Testis (tissue), 3 donors: ENCODE data around the gene ATAD5. TPM values are rescaled to one million over a fixed set of nuclear protein-coding genes. Genes with fewer than 3 reads are reported as not detected.

Experiments used
- DNase-seq: peaks from one replicate; pipeline ENCODE4 v3.0.0-alpha.2; 2019
- H3K27ac ChIP-seq, 2 donors: fragments of 200-600 bp; sonication (generic); one replicate each; pipeline ENCODE4 v1.5.1; 2019
- H3K27me3 ChIP-seq: fragments of 200-600 bp; sonication (generic); one replicate; pipeline ENCODE4 v1.5.1; 2019
- H3K36me3 ChIP-seq: fragments of 200-600 bp; sonication (generic); one replicate; pipeline ENCODE4 v1.5.1; 2017; ENCODE audit warnings: low read depth; ENCODE audit errors: missing control alignments
- H3K4me1 ChIP-seq: fragments of 200-600 bp; sonication (generic); one replicate; pipeline ENCODE4 v1.5.1; 2019
- H3K4me3 ChIP-seq, 2 donors: fragments of 200-600 bp; sonication (generic); one replicate each; pipeline ENCODE4 v1.5.1; 2017 to 2019
- H3K9me3 ChIP-seq: fragments of 200-600 bp; sonication (generic); one replicate; pipeline ENCODE4 v1.5.1; 2017
- POLR2A ChIP-seq: fragments of 450-650 bp; IDR thresholded peaks from one replicate; pipeline ENCODE4 v1.6.1; 2017; ENCODE audit warnings: antibody characterized with exemption, mild to moderate bottlenecking, moderate library complexity
- WGBS, 2 donors: methylation state at CpG; one replicate each; pipeline ENCODE4 v1.1.5; 2018; 5-methylcytosine and 5-hydroxymethylcytosine counted together
- intact Hi-C: fragments of 100-400 bp; cut with DNase I; formaldehyde crosslinking; loops from one replicate; pipeline ENCODE4 v1.15.1; 2023; ENCODE audit warnings: low total_unique reads
- polyA plus RNA-seq: library from polyadenylated mRNA; stranded (reverse); fragments of 350-450 nt; fragmentation: Illumina TruSeq; extraction: RNeasy Lipid Tissue Mini Kit (QIAGEN cat#74804); gene quantifications from one replicate; pipeline ENCODE4 v1.2.3, GENCODE V29; 2014; ENCODE audit warnings: low read depth, low replicate concordance; ENCODE audit not compliant: insufficient read depth
- total RNA-seq, 2 donors: library from RNA; depleted of rRNA; stranded (reverse); fragments of >200 nt; gene quantifications; one replicate each; pipeline ENCODE4 v1.2.3, GENCODE V29; 2016
- TF ChIP-seq, protein P1 (sequence below), 3 experiments: fragments of 450-650 bp in 2 of 3; fragments of 200-600 bp in 1 of 3; sonication (generic) in 1 of 3; IDR thresholded peaks; one replicate each; pipeline ENCODE4 v1.5.1; 2016 to 2019; ENCODE audit warnings: antibody characterized with exemption in 3 of 3, mild to moderate bottlenecking in 2 of 3, moderate library complexity in 1 of 3

The ATAD5 gene
- total and polyA plus RNA-seq, 3 donors from 2014 or later = 0.67 to 10.2 (median 5.5) TPM

DNA sequence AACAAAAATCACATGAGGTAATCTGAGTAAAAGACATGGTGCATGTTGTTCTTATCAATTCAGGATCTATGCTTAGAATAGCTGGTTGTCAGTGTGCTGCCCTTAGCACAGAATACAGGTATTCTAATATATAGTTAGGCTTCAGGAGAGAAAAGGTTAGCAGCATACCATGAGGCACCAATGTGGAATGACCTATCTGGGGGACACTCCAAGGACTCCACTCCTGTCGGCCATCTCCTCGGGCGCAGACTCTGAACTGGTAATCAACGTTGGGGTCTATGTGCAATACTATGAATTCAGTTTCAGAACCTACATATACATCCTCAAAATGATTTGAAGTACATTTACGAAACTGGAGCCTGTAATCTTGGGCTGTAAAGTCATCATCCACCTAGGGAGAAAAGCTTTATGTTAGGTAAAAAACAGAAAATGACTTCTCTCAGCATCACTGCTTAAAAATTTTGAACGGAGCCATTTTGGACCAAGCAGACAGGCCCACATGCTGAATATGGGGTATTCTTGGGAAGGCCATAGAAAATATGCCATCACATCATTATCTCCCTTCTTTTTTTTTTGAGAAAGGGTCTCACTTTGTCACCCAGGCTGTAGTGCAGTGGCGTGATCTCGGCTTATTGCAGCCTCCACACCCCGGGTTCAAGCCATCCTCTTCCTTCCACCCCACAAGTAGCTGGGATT, 38.3 kb upstream of the ATAD5 start:
- 92 to 94% methylated on average over 9 of the region's 9 CpGs for WGBS, 2 donors
- no peak overlapping the region for H3K4me3 ChIP-seq
- no peak overlapping the region for H3K27ac ChIP-seq
- no peak for DNase-seq
- H3K27me3 ChIP-seq = no peaks in the 10 kb centered on the region
- intact Hi-C loops = no loop called here
- no peaks in the 10 kb centered on the region for H3K36me3 ChIP-seq
- H3K4me1 ChIP-seq = no peaks in the 10 kb centered on the region
- TF ChIP-seq, protein P1, sequence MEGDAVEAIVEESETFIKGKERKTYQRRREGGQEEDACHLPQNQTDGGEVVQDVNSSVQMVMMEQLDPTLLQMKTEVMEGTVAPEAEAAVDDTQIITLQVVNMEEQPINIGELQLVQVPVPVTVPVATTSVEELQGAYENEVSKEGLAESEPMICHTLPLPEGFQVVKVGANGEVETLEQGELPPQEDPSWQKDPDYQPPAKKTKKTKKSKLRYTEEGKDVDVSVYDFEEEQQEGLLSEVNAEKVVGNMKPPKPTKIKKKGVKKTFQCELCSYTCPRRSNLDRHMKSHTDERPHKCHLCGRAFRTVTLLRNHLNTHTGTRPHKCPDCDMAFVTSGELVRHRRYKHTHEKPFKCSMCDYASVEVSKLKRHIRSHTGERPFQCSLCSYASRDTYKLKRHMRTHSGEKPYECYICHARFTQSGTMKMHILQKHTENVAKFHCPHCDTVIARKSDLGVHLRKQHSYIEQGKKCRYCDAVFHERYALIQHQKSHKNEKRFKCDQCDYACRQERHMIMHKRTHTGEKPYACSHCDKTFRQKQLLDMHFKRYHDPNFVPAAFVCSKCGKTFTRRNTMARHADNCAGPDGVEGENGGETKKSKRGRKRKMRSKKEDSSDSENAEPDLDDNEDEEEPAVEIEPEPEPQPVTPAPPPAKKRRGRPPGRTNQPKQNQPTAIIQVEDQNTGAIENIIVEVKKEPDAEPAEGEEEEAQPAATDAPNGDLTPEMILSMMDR (IDR thresholded peaks at IDR 0.05) = no peak
- no peak for TF ChIP-seq POLR2A
- no peaks in the 10 kb centered on the region for H3K9me3 ChIP-seq

DNA sequence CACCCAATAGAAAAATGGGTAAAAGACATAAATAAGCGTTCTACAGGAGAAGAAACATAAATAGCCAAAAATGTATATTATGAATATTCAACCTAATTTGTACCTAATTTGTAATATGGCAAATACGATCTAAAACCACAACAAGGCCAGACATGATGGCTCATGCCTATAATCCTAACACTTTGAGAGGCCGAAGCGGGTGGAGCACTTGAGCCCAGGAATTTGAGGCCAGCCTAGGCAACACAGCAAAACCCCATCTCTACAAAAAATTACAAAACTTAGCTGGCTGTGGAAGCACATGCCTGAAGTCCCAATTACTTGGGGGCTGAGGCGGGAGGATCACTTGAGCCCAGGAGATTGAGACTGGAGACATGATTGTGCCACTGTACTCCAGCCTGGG, 37.4 kb upstream of the ATAD5 start:
- H3K9me3 ChIP-seq = no peaks in the 10 kb centered on the region
- TF ChIP-seq, protein P1 (IDR thresholded peaks at IDR 0.05) = no peak
- no peak for TF ChIP-seq POLR2A
- no peaks in the 10 kb centered on the region for H3K4me1 ChIP-seq
- no peak for DNase-seq
- intact Hi-C loops = no loop called here
- no peaks in the 10 kb centered on the region for H3K36me3 ChIP-seq
- 96 to 97% methylated on average over 5 of the region's 5 CpGs for WGBS, 2 donors
- H3K27ac ChIP-seq = no peak overlapping the region
- H3K27me3 ChIP-seq = no peaks in the 10 kb centered on the region
- no peak overlapping the region for H3K4me3 ChIP-seq

DNA sequence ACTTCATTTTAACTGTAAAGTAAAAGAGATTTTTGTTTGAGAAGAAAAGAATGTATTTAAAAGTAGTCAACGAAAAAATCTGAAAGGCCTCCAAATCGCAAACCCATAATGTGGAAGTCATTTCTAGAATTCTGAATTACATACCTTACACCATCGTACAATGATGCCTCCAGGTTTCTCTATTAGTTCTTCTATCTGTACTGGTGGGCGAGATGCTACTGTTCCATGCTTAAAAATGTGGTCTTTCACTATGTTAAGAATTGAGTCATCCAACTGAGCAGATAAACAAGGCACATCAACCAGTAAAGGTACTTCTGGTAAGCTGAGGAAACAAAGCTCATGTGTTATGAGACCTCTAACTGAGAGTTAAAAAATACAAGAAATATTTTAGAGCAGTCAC, 35.8 kb upstream of the ATAD5 start:
- Histone ChIP-seq H3K9me3 (no peaks in the 10 kb centered on the region), H3K4me3 (no peak overlapping the region), H3K27me3 (no peaks in the 10 kb centered on the region), H3K4me1 (no peaks in the 10 kb centered on the region), H3K36me3 (no peaks in the 10 kb centered on the region), H3K27ac (no peak overlapping the region)
- TF ChIP-seq, protein P1 (IDR thresholded peaks at IDR 0.05) = no peak
- DNase-seq = no peak
- 93 to 94% methylated on average over 4 of the region's 4 CpGs for WGBS, 2 donors
- intact Hi-C loops = no loop called here

DNA sequence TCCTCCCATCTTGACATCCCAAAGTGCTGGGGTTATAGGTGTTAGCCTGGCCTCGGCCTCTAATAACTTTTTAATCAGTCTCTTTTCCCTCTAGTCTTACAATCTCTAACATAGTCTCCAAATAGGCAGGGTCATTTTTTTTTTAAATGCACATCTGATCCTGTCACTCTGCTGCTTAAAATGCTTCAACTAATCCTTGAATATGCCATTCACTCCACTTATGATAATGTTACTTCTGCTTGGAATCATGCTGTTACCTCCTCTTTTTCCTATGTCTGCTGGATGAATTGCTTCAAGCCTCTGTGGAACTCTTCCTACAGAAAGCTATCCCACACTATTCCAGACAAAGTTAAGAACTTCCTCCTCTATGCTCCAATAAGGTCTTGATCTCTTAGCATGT, 30.1 kb upstream of the ATAD5 start:
- 100% methylated on average over 1 of the region's 1 CpG for WGBS, 2 donors
- H3K36me3 ChIP-seq = no peaks in the 10 kb centered on the region
- H3K27ac ChIP-seq = no peak overlapping the region
- DNase-seq = no peak
- no peaks in the 10 kb centered on the region for H3K4me1 ChIP-seq
- no peaks in the 10 kb centered on the region for H3K27me3 ChIP-seq
- intact Hi-C loops = no loop called here
- H3K4me3 ChIP-seq = no peak overlapping the region
- H3K9me3 ChIP-seq = no peaks in the 10 kb centered on the region
- TF ChIP-seq, protein P1 (IDR thresholded peaks at IDR 0.05) = no peak
- no peak for TF ChIP-seq POLR2A

DNA sequence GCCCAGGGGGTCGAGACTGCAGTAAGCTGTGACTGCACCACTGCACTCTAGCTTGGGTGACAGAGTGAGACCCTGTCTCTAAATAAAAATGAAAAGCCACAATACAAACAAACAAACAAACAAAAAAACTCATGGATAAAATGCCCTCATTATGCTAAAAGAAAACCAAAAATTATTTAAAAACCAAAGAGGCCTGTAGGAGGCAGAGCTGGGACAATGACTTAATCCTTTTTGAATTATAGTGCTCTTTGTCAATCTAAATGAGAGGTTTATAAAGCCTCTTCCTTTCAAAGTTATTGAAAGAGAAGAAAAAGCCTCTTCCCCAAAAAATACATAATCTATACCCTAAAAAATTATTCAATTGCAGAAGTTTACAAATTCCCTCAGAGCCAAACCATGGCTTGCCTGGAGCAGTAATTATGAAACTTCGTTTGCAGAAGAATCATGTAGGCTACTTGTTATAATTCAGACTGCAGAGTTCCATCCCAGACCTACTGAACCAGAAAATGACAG, 25.8 kb upstream of the ATAD5 start:
- H3K4me3 ChIP-seq = no peak overlapping the region
- no peaks in the 10 kb centered on the region for H3K27me3 ChIP-seq
- no peaks in the 10 kb centered on the region for H3K36me3 ChIP-seq
- TF ChIP-seq POLR2A = no peak
- TF ChIP-seq, protein P1 (IDR thresholded peaks at IDR 0.05) = peak in 1 of 3 experiments; percentile 9
- intact Hi-C loops = no loop called here
- 85 to 87% methylated on average over 2 of the region's 2 CpGs for WGBS, 2 donors
- no peak overlapping the region for H3K27ac ChIP-seq
- no peaks in the 10 kb centered on the region for H3K9me3 ChIP-seq
- no peak for DNase-seq
- H3K4me1 ChIP-seq = no peaks in the 10 kb centered on the region
